MCF 10A (cell line): ENCODE results near the gene BTF3. TPM values are rescaled to one million over a fixed set of nuclear protein-coding genes. Genes with fewer than 3 reads are reported as not detected.
"Not testable (repeated sequence)": the region's sequence is repeated elsewhere in the genome, so short reads cannot be mapped to it uniquely, and the experiment has no call there.

Source experiments
- BruUV-seq: library from RNA; stranded (reverse); fragments of 400-500 nt; replicated peaks from 2 replicates; lab custom pipeline; 2021; lab: Mats Ljungman, UMichigan
- CTCF ChIA-PET: fragments of 300-600 bp; sonication (Branson Sonifier 250); formaldehyde crosslinking; extraction: SDS; loops from one replicate; lab custom pipeline; 2021; ENCODE audit warnings: antibody characterized with exemption, inconsistent platforms; lab: Yijun Ruan, JAX
- POLR2A ChIA-PET: fragments of 300-600, 350-650 bp; sonication (Branson Sonifier 250); formaldehyde crosslinking; extraction: SDS; loops from one replicate; lab custom pipeline; 2020; ENCODE audit warnings: antibody characterized with exemption, inconsistent platforms; lab: Yijun Ruan, JAX
- DNase-seq: peaks from one replicate; pipeline ENCODE4 v3.0.0-alpha.2; 2018; ENCODE audit not compliant: unreplicated experiment
- H3K27ac Mint-ChIP-seq: one replicate; pipeline ENCODE4 v1.8.0; 2022; ENCODE audit warnings: mild to moderate bottlenecking, low read depth, mixed read lengths; ENCODE audit not compliant: unreplicated experiment
- H3K27me3 Mint-ChIP-seq: one replicate; pipeline ENCODE4 v1.8.0; 2022; ENCODE audit warnings: mixed read lengths; ENCODE audit not compliant: insufficient read depth, unreplicated experiment
- H3K36me3 Mint-ChIP-seq: one replicate; pipeline ENCODE4 v1.8.0; 2022; ENCODE audit warnings: mild to moderate bottlenecking, moderate library complexity, mixed read lengths; ENCODE audit not compliant: insufficient read depth, unreplicated experiment
- H3K4me1 Mint-ChIP-seq: one replicate; pipeline ENCODE4 v1.8.0; 2022; ENCODE audit warnings: mixed read lengths; ENCODE audit not compliant: insufficient read depth, unreplicated experiment
- H3K4me3 Mint-ChIP-seq: one replicate; pipeline ENCODE4 v1.8.0; 2022; ENCODE audit warnings: mild to moderate bottlenecking, moderate library complexity, mixed read lengths; ENCODE audit not compliant: unreplicated experiment
- H3K9me3 Mint-ChIP-seq: one replicate; pipeline ENCODE4 v1.8.0; 2022; ENCODE audit warnings: mixed read lengths; ENCODE audit not compliant: unreplicated experiment
- intact Hi-C: fragments of 100-400 bp; cut with micrococcal nuclease; formaldehyde crosslinking; loops from 2 replicates; pipeline ENCODE4 v1.14.1; 2022
- total RNA-seq: library from RNA; stranded (reverse); gene quantifications from 2 replicates; pipeline ENCODE4 v1.2.3, GENCODE V29; 2022
- TF ChIP-seq, protein P1 (sequence below): fragments of 200-600 bp; IDR thresholded peaks from one replicate; pipeline ENCODE4 v1.8.0; 2022; ENCODE audit warnings: antibody characterized with exemption, mild to moderate bottlenecking; ENCODE audit not compliant: unreplicated experiment

The BTF3 gene
- total RNA-seq, 1 experiment from 2014 or later: 946 TPM

GRCh38 chr5:73464016-73464745 lies 34.1 kb upstream of the BTF3 start:
- no TSS peak for BruUV-seq
- no peaks in the 10 kb centered on the region for H3K36me3 Mint-ChIP-seq
- TF ChIP-seq, protein P1, sequence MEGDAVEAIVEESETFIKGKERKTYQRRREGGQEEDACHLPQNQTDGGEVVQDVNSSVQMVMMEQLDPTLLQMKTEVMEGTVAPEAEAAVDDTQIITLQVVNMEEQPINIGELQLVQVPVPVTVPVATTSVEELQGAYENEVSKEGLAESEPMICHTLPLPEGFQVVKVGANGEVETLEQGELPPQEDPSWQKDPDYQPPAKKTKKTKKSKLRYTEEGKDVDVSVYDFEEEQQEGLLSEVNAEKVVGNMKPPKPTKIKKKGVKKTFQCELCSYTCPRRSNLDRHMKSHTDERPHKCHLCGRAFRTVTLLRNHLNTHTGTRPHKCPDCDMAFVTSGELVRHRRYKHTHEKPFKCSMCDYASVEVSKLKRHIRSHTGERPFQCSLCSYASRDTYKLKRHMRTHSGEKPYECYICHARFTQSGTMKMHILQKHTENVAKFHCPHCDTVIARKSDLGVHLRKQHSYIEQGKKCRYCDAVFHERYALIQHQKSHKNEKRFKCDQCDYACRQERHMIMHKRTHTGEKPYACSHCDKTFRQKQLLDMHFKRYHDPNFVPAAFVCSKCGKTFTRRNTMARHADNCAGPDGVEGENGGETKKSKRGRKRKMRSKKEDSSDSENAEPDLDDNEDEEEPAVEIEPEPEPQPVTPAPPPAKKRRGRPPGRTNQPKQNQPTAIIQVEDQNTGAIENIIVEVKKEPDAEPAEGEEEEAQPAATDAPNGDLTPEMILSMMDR: no peak
- POLR2A ChIA-PET: interaction anchor here (0.6 to 1.6 kb wide), 3 partner anchors 33 to 246 kb away, joined by 3 to 4 read pairs (median 3); partner anchors contain the start of gene BTF3
- H3K27me3 Mint-ChIP-seq: no peaks in the 10 kb centered on the region
- CTCF ChIA-PET: interaction anchor here (0.8 to 2.0 kb wide), 4 partner anchors 8 to 248 kb away, joined by 3 to 8 read pairs (median 6); no protein-coding TSS in a partner anchor
- intact Hi-C loops: no loop called here
- no peaks in the 10 kb centered on the region for H3K4me1 Mint-ChIP-seq
- peaks cover 7% of the 10 kb centered on the region for H3K9me3 Mint-ChIP-seq
- H3K4me3 Mint-ChIP-seq: no peak overlapping the region
- DNase-seq: no peak
- no peak overlapping the region for H3K27ac Mint-ChIP-seq

- H3K27ac Mint-ChIP-seq, CTCF ChIA-PET, DNase-seq, H3K36me3 Mint-ChIP-seq, H3K4me3 Mint-ChIP-seq, intact Hi-C loops, H3K4me1 Mint-ChIP-seq, H3K9me3 Mint-ChIP-seq, POLR2A ChIA-PET, BruUV-seq, H3K27me3 Mint-ChIP-seq: not testable (repeated sequence)
These were observed 29.6 kb upstream of the BTF3 start for GRCh38 chr5:73468638-73469037.

DNA sequence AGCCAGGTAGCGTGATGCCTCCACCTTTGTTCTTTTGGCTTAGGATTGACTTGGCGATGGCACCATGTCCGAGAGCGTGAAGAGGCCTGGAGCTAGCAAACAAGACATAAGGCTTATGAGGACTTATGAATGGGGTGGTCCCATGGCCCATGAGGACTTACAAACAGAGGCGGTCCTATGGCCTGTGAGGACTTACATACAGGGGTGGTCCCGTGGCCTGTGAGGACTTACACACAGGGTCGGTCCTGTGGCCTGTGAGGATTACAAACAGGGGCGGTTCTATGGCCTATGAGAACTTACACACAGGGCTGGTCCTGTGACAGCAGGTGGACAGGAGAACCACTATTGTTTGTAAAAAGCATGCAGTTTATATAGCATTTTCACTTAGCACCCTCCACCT lies 28.4 kb upstream of the BTF3 start:
- POLR2A ChIA-PET: interaction anchor here (2.1 kb wide), 1 partner anchor 29 kb away, joined by 6 read pairs; the partner anchor contains the start of gene BTF3
- BruUV-seq: no TSS peak
- no peaks in the 10 kb centered on the region for H3K27me3 Mint-ChIP-seq
- no peak overlapping the region for H3K4me3 Mint-ChIP-seq
- CTCF ChIA-PET: interaction anchor here (0.6 to 1.0 kb wide), 2 partner anchors 19 to 137 kb away, joined by 3 to 5 read pairs; no protein-coding TSS in a partner anchor
- intact Hi-C loops: no loop called here
- TF ChIP-seq, protein P1: no peak
- H3K4me1 Mint-ChIP-seq: no peaks in the 10 kb centered on the region
- no peak overlapping the region for H3K27ac Mint-ChIP-seq
- no peaks in the 10 kb centered on the region for H3K36me3 Mint-ChIP-seq
- DNase-seq: no peak
- H3K9me3 Mint-ChIP-seq: peaks cover 7% of the 10 kb centered on the region

DNA sequence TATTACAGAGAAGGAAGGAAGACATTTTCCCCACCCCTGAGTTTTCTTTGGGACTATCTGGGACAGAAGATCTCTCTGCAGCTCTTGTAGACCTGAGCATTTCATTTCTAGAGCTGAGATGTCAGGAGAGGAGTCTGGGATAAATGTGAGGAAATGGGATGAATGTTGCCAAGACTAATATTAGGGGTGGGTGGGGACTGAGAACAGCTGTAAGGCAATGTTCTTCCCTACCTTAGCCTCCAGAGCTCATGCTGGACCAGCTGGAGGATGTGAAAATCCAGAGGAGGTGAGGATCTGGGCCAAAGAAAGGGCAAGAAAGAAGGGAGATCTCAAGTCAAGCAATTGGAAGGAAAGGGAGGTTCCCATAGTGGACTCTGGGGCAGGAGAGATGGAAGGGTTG lies 26.6 kb upstream of the BTF3 start:
- H3K4me1 Mint-ChIP-seq: no peaks in the 10 kb centered on the region
- TF ChIP-seq, protein P1: no peak
- BruUV-seq: no TSS peak
- DNase-seq: no peak
- no peaks in the 10 kb centered on the region for H3K36me3 Mint-ChIP-seq
- no peak overlapping the region for H3K27ac Mint-ChIP-seq
- ChIA-PET POLR2A (no interaction called here), CTCF (interaction anchor here (0.7 to 1.0 kb wide), 4 partner anchors 13 to 51 kb away, joined by 3 read pairs; no protein-coding TSS in a partner anchor)
- intact Hi-C loops: no loop called here
- no peaks in the 10 kb centered on the region for H3K27me3 Mint-ChIP-seq
- peaks cover 7% of the 10 kb centered on the region for H3K9me3 Mint-ChIP-seq
- H3K4me3 Mint-ChIP-seq: no peak overlapping the region
